A549 (cell line): ENCODE measurements around the gene TRAK1. TPM values are rescaled to one million over a fixed set of nuclear protein-coding genes. Genes with fewer than 3 reads are reported as not detected.

Source experiments
- ATAC-seq, 2 experiments: fragments of 200-7000 bp in 1 of 2; fragments of >200 bp in 1 of 2; cut with Nextera tagmentation in 1 of 2; cut with Tn5 transposase in 1 of 2; 3 replicates each; pipeline versions ENCODE4 v1.8.0 to v1.9.1; 2018 to 2020; ENCODE audit warnings: mild to moderate bottlenecking in 1 of 2, moderate library complexity in 1 of 2
- CTCF ChIA-PET: fragments of 300-600 bp; sonication (Branson Sonifier 250); formaldehyde crosslinking; extraction: SDS; loops from one replicate; lab custom pipeline; 2021; ENCODE audit warnings: antibody characterized with exemption, inconsistent platforms; lab: Yijun Ruan, JAX
- POLR2A ChIA-PET: fragments of 350-600 bp; formaldehyde crosslinking; extraction: SDS; loops from one replicate; lab custom pipeline; 2021; ENCODE audit warnings: antibody characterized with exemption, inconsistent platforms; lab: Yijun Ruan, JAX
- DNase-seq, 2 experiments: peaks; one replicate each; pipeline versions ENCODE4 v3.0.0 to v3.0.0-alpha.2; 2011 to 2016; ENCODE audit warnings: low read depth in 1 of 2, low spot score in 1 of 2
- FAIRE-seq: peaks from 2 replicates; lab custom pipeline; 2011; peaks lifted over from hg19 to GRCh38; lab: Jason Lieb, UNC
- H3K27ac ChIP-seq, 2 experiments: fragments of >200 bp; sonication (Bioruptor Twin); formaldehyde crosslinking; 3 replicates each; pipeline ENCODE4 v1.5.1; 2016 to 2017
- H3K4me1 ChIP-seq: fragments of >200 bp; sonication (Bioruptor Twin); formaldehyde crosslinking; 3 replicates; pipeline ENCODE4 v1.6.1; 2016
- H3K4me2 ChIP-seq: fragments of >200 bp; sonication (Bioruptor Twin); formaldehyde crosslinking; 3 replicates; pipeline ENCODE4 v1.6.1; 2016
- H3K4me3 ChIP-seq: fragments of >200 bp; sonication (Bioruptor Twin); formaldehyde crosslinking; 3 replicates; pipeline ENCODE4 v1.5.1; 2016
- H3K9me3 ChIP-seq: fragments of >200 bp; sonication (Bioruptor Twin); formaldehyde crosslinking; 3 replicates; pipeline ENCODE4 v1.6.1; 2016
- BCL3 ChIP-seq: fragments of >200 bp; sonication (Bioruptor Twin); formaldehyde crosslinking; IDR thresholded peaks from 3 replicates; pipeline ENCODE4 v1.6.1; 2016
- CBX2 ChIP-seq: fragments of 200-600 bp; sonication (generic); IDR thresholded peaks from 2 replicates; pipeline ENCODE4 v1.6.1; 2016; ENCODE audit warnings: low read depth, mild to moderate bottlenecking, borderline replicate concordance
- CEBPB ChIP-seq, 2 experiments: fragments of >200 bp in 1 of 2; sonication (Bioruptor Twin) in 1 of 2; formaldehyde crosslinking in 1 of 2; IDR thresholded peaks; 2 replicates each; pipeline ENCODE4 v1.6.1; 2012 to 2016
- CHD4 ChIP-seq: fragments of 200-600 bp; sonication (generic); IDR thresholded peaks from 2 replicates; pipeline ENCODE4 v1.6.1; 2016; ENCODE audit warnings: antibody characterized with exemption, mild to moderate bottlenecking, borderline replicate concordance
- EHF ChIP-seq: fragments of 250-450 bp; sonication (Bioruptor Pico); IDR thresholded peaks from 2 replicates; pipeline ENCODE4 v1.5.0; 2020; ENCODE audit warnings: mild to moderate bottlenecking
- EHMT2 ChIP-seq: fragments of 200-600 bp; sonication (generic); IDR thresholded peaks from 2 replicates; pipeline ENCODE4 v1.6.1; 2016; ENCODE audit warnings: antibody characterized with exemption, low read depth, mild to moderate bottlenecking, moderate library complexity
- ESRRA ChIP-seq: fragments of 150-350 bp; IDR thresholded peaks from 2 replicates; pipeline ENCODE4 v1.6.1; 2014; ENCODE audit warnings: mild to moderate bottlenecking, low read length, borderline replicate concordance
- FOSL2 ChIP-seq, 2 experiments: fragments of 450-650 bp in 1 of 2; fragments of >200 bp in 1 of 2; sonication (Bioruptor Twin) in 1 of 2; formaldehyde crosslinking; IDR thresholded peaks; 2 replicates each; pipeline versions ENCODE4 v1.5.0 to v1.6.1; 2016 to 2020; ENCODE audit warnings: mild to moderate bottlenecking in 1 of 2, moderate library complexity in 1 of 2
- FOXS1 ChIP-seq: fragments of 250-450 bp; sonication (Bioruptor Pico); IDR thresholded peaks from 2 replicates; pipeline ENCODE4 v1.5.0; 2020; ENCODE audit warnings: mild to moderate bottlenecking, moderate library complexity
- GATA3 ChIP-seq: IDR thresholded peaks from 2 replicates; pipeline ENCODE4 v1.6.1; 2012; ENCODE audit warnings: borderline replicate concordance
- HOXA7 ChIP-seq: fragments of 250-450 bp; sonication (Bioruptor Pico); IDR thresholded peaks from 2 replicates; pipeline ENCODE4 v1.5.0; 2020; ENCODE audit warnings: mild to moderate bottlenecking, moderate library complexity
- HOXB13 ChIP-seq: fragments of 250-450 bp; sonication (Bioruptor Pico); IDR thresholded peaks from 2 replicates; pipeline ENCODE4 v1.5.0; 2020; ENCODE audit warnings: low read depth, mild to moderate bottlenecking, moderate library complexity
- HOXB5 ChIP-seq: fragments of 250-450 bp; sonication (Bioruptor Pico); IDR thresholded peaks from 2 replicates; pipeline ENCODE4 v1.5.0; 2020; ENCODE audit warnings: mild to moderate bottlenecking, moderate library complexity
- JUNB ChIP-seq: fragments of >200 bp; sonication (Bioruptor Twin); formaldehyde crosslinking; IDR thresholded peaks from 2 replicates; pipeline ENCODE4 v1.6.1; 2016
- KDM5A ChIP-seq: fragments of 200-600 bp; sonication (generic); IDR thresholded peaks from 2 replicates; pipeline ENCODE4 v1.6.1; 2016; ENCODE audit warnings: antibody characterized with exemption, mild to moderate bottlenecking
- MAZ ChIP-seq: fragments of 150-350 bp; IDR thresholded peaks from 2 replicates; pipeline ENCODE4 v1.6.1; 2014; ENCODE audit warnings: antibody characterized with exemption, low read depth, low read length, borderline replicate concordance
- NR3C1 ChIP-seq: fragments of >200 bp; sonication (Bioruptor Twin); formaldehyde crosslinking; IDR thresholded peaks from 3 replicates; pipeline ENCODE4 v1.6.1; 2017
- POLR2A ChIP-seq: IDR thresholded peaks from 2 replicates; pipeline ENCODE4 v1.6.1; 2012; ENCODE audit warnings: mild to moderate bottlenecking, low read length
- POLR2AphosphoS2 ChIP-seq: conservative IDR thresholded peaks from 2 replicates; pipeline ENCODE4 v1.6.1; 2012; ENCODE audit warnings: low read length, improper control_type of control experiment, inconsistent platforms
- RARB ChIP-seq: fragments of 250-450 bp; sonication (Bioruptor Pico); IDR thresholded peaks from 2 replicates; pipeline ENCODE4 v1.8.0; 2021; ENCODE audit warnings: mild to moderate bottlenecking, moderate library complexity
- RCOR1 ChIP-seq: fragments of 150-350 bp; IDR thresholded peaks from 2 replicates; pipeline ENCODE4 v1.6.1; 2014; ENCODE audit warnings: antibody characterized with exemption, low read length, low read depth
- RNF2 ChIP-seq: fragments of 200-600 bp; sonication (generic); IDR thresholded peaks from 2 replicates; pipeline ENCODE4 v1.6.1; 2016; ENCODE audit warnings: low read depth, mild to moderate bottlenecking, antibody characterized with exemption, moderate library complexity, borderline replicate concordance
- SMC3 ChIP-seq: fragments of >200 bp; sonication (Bioruptor Twin); formaldehyde crosslinking; IDR thresholded peaks from 3 replicates; pipeline ENCODE4 v1.6.1; 2018; ENCODE audit warnings: inconsistent platforms
- TFCP2L1 ChIP-seq: fragments of 250-450 bp; sonication (Bioruptor Pico); IDR thresholded peaks from 2 replicates; pipeline ENCODE4 v1.5.0; 2021; ENCODE audit warnings: mild to moderate bottlenecking
- ZSCAN20 ChIP-seq: fragments of 250-450 bp; sonication (Bioruptor Pico); IDR thresholded peaks from 2 replicates; pipeline ENCODE4 v1.8.0; 2022; ENCODE audit warnings: mild to moderate bottlenecking, moderate library complexity
- WGBS: methylation state at CpG from one replicate; pipeline ENCODE4 v1.1.6; 2017; ENCODE audit errors: missing lambda C conversion rate; 5-methylcytosine and 5-hydroxymethylcytosine counted together
- polyA plus RNA-seq, 4 experiments: library from polyadenylated mRNA; depleted of rRNA in 3 of 4; stranded (reverse); fragments of >200 nt; fragmentation: RNase III in 1 of 4; extraction: RNeasy Plus Mini Kit Qiagen cat#74134 plus additional on column Dnase treatment in 1 of 4; gene quantifications; 2 replicates in 3 of 4; 3 replicates in 1 of 4; pipeline ENCODE4 v1.2.3, GENCODE V29; 2011 to 2017
- TF ChIP-seq, protein P1 (sequence below): fragments of >200 bp; sonication (Bioruptor Twin); formaldehyde crosslinking; IDR thresholded peaks from 2 replicates; pipeline ENCODE4 v1.6.1; 2016
- TF ChIP-seq, protein P2 (sequence below): IDR thresholded peaks from 2 replicates; pipeline ENCODE4 v1.6.1; 2012; ENCODE audit warnings: low read depth, borderline replicate concordance
- TF ChIP-seq, protein P3 (sequence below): fragments of 150-350 bp; IDR thresholded peaks from 2 replicates; pipeline ENCODE4 v1.6.1; 2014; ENCODE audit warnings: low read depth, mild to moderate bottlenecking, low read length

TRAK1 gene
- polyA plus RNA-seq, 2 of the 4 experiments (the other 2 are of a cell fraction): 12.2 to 22.3 TPM

DNA sequence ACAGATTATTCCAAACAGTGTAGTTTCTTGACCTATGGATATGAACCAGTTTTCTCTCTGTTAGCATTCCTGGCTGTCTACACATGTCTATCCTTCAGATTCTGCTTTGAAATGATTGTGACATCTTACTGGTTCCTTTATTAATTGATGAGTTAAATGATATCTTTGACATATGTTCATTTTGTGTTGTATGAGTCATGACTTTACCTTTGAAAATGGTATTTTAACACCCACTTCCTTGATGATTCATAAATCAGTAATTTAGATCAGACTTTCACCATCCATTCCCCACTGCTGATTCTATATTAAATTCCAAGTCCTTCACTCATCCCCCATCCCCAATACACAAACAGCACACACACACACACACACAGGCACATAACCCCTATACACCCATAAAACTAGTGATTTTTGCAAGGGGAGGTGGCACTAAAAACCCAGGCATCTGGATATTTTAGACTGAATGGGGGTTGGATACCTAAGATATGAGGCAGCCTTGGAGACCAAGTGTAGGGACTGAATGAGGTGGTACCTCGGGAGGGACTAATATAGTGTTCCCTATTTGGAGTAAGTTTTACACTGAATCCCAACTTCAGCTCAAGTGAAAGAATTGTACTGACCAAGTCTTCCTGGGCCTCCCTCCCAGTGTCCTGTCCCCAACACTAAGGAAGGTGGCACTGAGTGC, 165.1 kb downstream of the TRAK1 start:
- CTCF ChIA-PET: interaction anchor here (1.5 to 1.6 kb wide), 2 partner anchors 9 to 187 kb away, joined by 3 to 4 read pairs; no protein-coding TSS in a partner anchor

GRCh38 chr3:42257007-42257406, 165.8 kb downstream of the TRAK1 start:
- FAIRE-seq (no peak), DNase-seq (no peak), ATAC-seq (no peak)
- 81% methylated on average over 6 of the region's 7 CpGs for WGBS
- POLR2A ChIA-PET: no interaction called here
- CTCF ChIA-PET: interaction anchor here (1.6 kb wide), 1 partner anchor 9 kb away, joined by 3 read pairs; no protein-coding TSS in a partner anchor
- H3K4me3 ChIP-seq: no peak overlapping the region
- H3K27ac ChIP-seq: peak overlapping the region in 1 of 2 experiments; percentile 76; a peak in 3 of 6 replicates
- H3K4me2 ChIP-seq: no peak overlapping the region
- no peak for TF ChIP-seq HOXB5
- TF ChIP-seq, protein P1, sequence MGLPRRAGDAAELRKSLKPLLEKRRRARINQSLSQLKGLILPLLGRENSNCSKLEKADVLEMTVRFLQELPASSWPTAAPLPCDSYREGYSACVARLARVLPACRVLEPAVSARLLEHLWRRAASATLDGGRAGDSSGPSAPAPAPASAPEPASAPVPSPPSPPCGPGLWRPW: no peak
- no peak for TF ChIP-seq RCOR1
- TF ChIP-seq RARB (CRISPR knock-in tag): no peak
- TF ChIP-seq TFCP2L1 (CRISPR knock-in tag): no peak
- TF ChIP-seq ZSCAN20 (CRISPR knock-in tag): no peak
- TF ChIP-seq, protein P2, sequence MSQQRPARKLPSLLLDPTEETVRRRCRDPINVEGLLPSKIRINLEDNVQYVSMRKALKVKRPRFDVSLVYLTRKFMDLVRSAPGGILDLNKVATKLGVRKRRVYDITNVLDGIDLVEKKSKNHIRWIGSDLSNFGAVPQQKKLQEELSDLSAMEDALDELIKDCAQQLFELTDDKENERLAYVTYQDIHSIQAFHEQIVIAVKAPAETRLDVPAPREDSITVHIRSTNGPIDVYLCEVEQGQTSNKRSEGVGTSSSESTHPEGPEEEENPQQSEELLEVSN: no peak
- no peak for TF ChIP-seq CHD4
- no peak for TF ChIP-seq HOXA7 (CRISPR knock-in tag)
- no peak for TF ChIP-seq POLR2AphosphoS2
- TF ChIP-seq POLR2A: no peak
- TF ChIP-seq KDM5A: no peak
- H3K4me1 ChIP-seq: peaks cover 21% of the 10 kb centered on the region
- no peaks in the 10 kb centered on the region for H3K9me3 ChIP-seq

More for the DNA sequence above, 165.1 kb downstream of the TRAK1 start:
- TF ChIP-seq, protein P3, sequence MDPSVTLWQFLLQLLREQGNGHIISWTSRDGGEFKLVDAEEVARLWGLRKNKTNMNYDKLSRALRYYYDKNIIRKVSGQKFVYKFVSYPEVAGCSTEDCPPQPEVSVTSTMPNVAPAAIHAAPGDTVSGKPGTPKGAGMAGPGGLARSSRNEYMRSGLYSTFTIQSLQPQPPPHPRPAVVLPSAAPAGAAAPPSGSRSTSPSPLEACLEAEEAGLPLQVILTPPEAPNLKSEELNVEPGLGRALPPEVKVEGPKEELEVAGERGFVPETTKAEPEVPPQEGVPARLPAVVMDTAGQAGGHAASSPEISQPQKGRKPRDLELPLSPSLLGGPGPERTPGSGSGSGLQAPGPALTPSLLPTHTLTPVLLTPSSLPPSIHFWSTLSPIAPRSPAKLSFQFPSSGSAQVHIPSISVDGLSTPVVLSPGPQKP: no peak
- TF ChIP-seq RNF2: no peak
- no peak for TF ChIP-seq SMC3
- peak; percentile 35; the same call in 1 of the 2 replicates for TF ChIP-seq GATA3
- TF ChIP-seq JUNB: peak; percentile 68
- TF ChIP-seq FOSL2 (IDR thresholded peaks at IDR 0.05): peak; percentile 45; the same call in 1 of the 2 replicates
- TF ChIP-seq FOSL2 (CRISPR knock-in tag; IDR thresholded peaks at IDR 0.05): peak; percentile 80
- TF ChIP-seq MAZ: no peak
- TF ChIP-seq, all 56 proteins: peak for 3
- POLR2A ChIA-PET: no interaction called here
- Histone ChIP-seq H3K27ac (peak overlapping the region in 1 of 2 experiments; percentile 76; a peak in 3 of 6 replicates), H3K4me1 (peaks cover 18% of the 10 kb centered on the region), H3K4me3 (no peak overlapping the region), H3K9me3 (no peaks in the 10 kb centered on the region), H3K4me2 (peak overlapping the region; percentile 42)
- DNase-seq: peak; percentile 15 to 23
- 50% methylated on average over 1 of the region's 1 CpG for WGBS
- no peak for FAIRE-seq
- ATAC-seq: peak in 1 of 2 experiments; percentile 41; a peak in 3 of 6 replicates

DNA sequence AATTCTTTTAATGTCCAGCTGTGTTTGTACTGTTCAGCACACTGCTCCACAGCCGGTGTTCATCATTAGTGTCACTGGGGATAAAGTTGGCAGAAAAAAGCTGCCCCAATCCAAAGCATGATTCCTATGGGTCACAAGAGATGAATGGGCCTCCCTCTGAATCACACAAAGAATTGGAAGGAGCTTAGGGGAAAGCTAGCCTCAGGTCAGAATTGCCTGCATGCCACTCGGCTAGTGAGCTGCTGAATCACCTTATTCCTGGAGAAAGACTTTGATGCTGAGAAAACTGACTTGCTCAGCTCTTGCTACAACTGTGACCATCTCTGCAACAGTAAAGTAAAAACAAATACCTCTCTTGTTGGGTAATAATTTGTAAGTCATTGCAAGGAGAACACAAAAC, 171.4 kb downstream of the TRAK1 start:
- ChIA-PET CTCF (interaction anchor here (1.5 kb wide), 1 partner anchor 10 kb away, joined by 3 read pairs; no protein-coding TSS in a partner anchor), POLR2A (no interaction called here)
- no peak overlapping the region for H3K4me3 ChIP-seq
- peak; percentile 14 to 26 for DNase-seq
- H3K4me1 ChIP-seq: peaks cover 13% of the 10 kb centered on the region; the same call in 2 of the 3 replicates
- H3K4me2 ChIP-seq: peak overlapping the region; percentile 49; the same call in 1 of the 3 replicates
- ATAC-seq: peak; percentile 57 to 66
- 0% methylated on average over 2 of the region's 2 CpGs for WGBS
- H3K9me3 ChIP-seq: no peaks in the 10 kb centered on the region; the same call in 2 of the 3 replicates
- H3K27ac ChIP-seq: peak overlapping the region in 1 of 2 experiments; percentile 57; a peak in 2 of 6 replicates
- TF ChIP-seq ESRRA: no peak
- no peak for TF ChIP-seq EHMT2
- no peak for TF ChIP-seq HOXB13 (CRISPR knock-in tag)
- TF ChIP-seq TFCP2L1 (CRISPR knock-in tag): no peak
- TF ChIP-seq FOXS1 (CRISPR knock-in tag): no peak
- TF ChIP-seq CEBPB (IDR thresholded peaks at IDR 0.05): no peak
- TF ChIP-seq BCL3: no peak
- TF ChIP-seq NR3C1: no peak
- TF ChIP-seq CBX2: no peak
- TF ChIP-seq SMC3: no peak
- TF ChIP-seq EHF: no peak
- no peak for FAIRE-seq
